HL-60/S4 treated with retinoic acid at 250 ng/mL for 4 days and 3 days (cell line): ENCODE data around the gene MIAT.

ENCODE experiments used
- in situ Hi-C: fragments of 300-500 bp; cut with MboI; formaldehyde crosslinking; loops from 2 replicates; pipeline ENCODE4 v1.7.0; 2022; ENCODE audit warnings: low sequenced_read_pairs

Gene MIAT

GRCh38 chr22:26665813-26666231, 8.4 kb downstream of the MIAT start:
- in situ Hi-C loops = no loop called here

GRCh38 chr22:26667140-26667539, 9.8 kb downstream of the MIAT start:
- in situ Hi-C loops = no loop called here

- in situ Hi-C loops = no loop called here
These were observed 11.7 kb downstream of the MIAT start for GRCh38 chr22:26669060-26669481.

- in situ Hi-C loops = no loop called here
These were observed 13.1 kb downstream of the MIAT start for GRCh38 chr22:26670459-26670858.

- in situ Hi-C loops = no loop called here
These were observed 14.1 kb downstream of the MIAT start for GRCh38 chr22:26671317-26672059.

GRCh38 chr22:26672060-26672471, 14.7 kb downstream of the MIAT start:
- in situ Hi-C loops = no loop called here

GRCh38 chr22:26672590-26673468, 15.4 kb downstream of the MIAT start:
- in situ Hi-C loops = no loop called here

- in situ Hi-C loops = no loop called here
These were observed 16.1 kb downstream of the MIAT start for GRCh38 chr22:26673486-26673885.

GRCh38 chr22:26674211-26675190, 17.1 kb downstream of the MIAT start:
- in situ Hi-C loops = no loop called here

GRCh38 chr22:26675687-26676268, 18.4 kb downstream of the MIAT start:
- in situ Hi-C loops = no loop called here

GRCh38 chr22:26677217-26677616, 19.8 kb downstream of the MIAT start:
- in situ Hi-C loops = no loop called here

GRCh38 chr22:26679003-26679629, 21.7 kb downstream of the MIAT start:
- in situ Hi-C loops = no loop called here

GRCh38 chr22:26680485-26680884, 23.1 kb downstream of the MIAT start:
- in situ Hi-C loops = no loop called here

GRCh38 chr22:26681395-26681821, 24.0 kb downstream of the MIAT start:
- in situ Hi-C loops = no loop called here

GRCh38 chr22:26684168-26684567, 26.8 kb downstream of the MIAT start:
- in situ Hi-C loops = no loop called here

GRCh38 chr22:26685601-26686000, 28.2 kb downstream of the MIAT start:
- in situ Hi-C loops = no loop called here

GRCh38 chr22:26687439-26687838, 30.1 kb downstream of the MIAT start:
- in situ Hi-C loops = no loop called here

GRCh38 chr22:26689513-26690301, 32.3 kb downstream of the MIAT start:
- in situ Hi-C loops = no loop called here
